Vagina (tissue), 2 donors: ENCODE data around the gene OGG1. TPM values are rescaled to one million over a fixed set of nuclear protein-coding genes. Genes with fewer than 3 reads are reported as not detected.

Source experiments
- DNase-seq, 2 donors: peaks; one replicate each; pipeline ENCODE4 v3.0.0-alpha.2; 2017; ENCODE audit errors: extremely low spot score in 2 of 2
- H3K27ac ChIP-seq: fragments of 200-600 bp; sonication (generic); one replicate; pipeline ENCODE4 v1.5.1; 2019
- H3K27me3 ChIP-seq: fragments of 200-600 bp; sonication (generic); one replicate; pipeline ENCODE4 v1.5.1; 2019
- H3K36me3 ChIP-seq, 2 donors: fragments of 200-600 bp; sonication (generic); one replicate each; pipeline ENCODE4 v1.5.1; 2017 to 2019
- H3K4me1 ChIP-seq: fragments of 200-600 bp; sonication (generic); one replicate; pipeline ENCODE4 v1.5.1; 2019
- H3K4me3 ChIP-seq, 2 donors: fragments of 200-600 bp; sonication (generic); 1 replicate in 1 of 2; 2 replicates in 1 of 2; pipeline ENCODE4 v1.5.1; 2016 to 2019
- H3K9me3 ChIP-seq: fragments of 200-600 bp; sonication (generic); one replicate; pipeline ENCODE4 v1.5.1; 2019
- POLR2A ChIP-seq, 2 donors: fragments of 450-650 bp; IDR thresholded peaks; one replicate each; pipeline ENCODE4 v1.6.1; 2017; ENCODE audit warnings: antibody characterized with exemption in 2 of 2, mild to moderate bottlenecking in 2 of 2, moderate library complexity in 2 of 2
- POLR2AphosphoS5 ChIP-seq, 2 donors: sonication (generic); formaldehyde crosslinking; IDR thresholded peaks; one replicate each; pipeline ENCODE4 v1.9.0; 2017; ENCODE audit warnings: antibody characterized with exemption in 2 of 2, mild to moderate bottlenecking in 2 of 2, low read depth in 1 of 2; ENCODE audit not compliant: insufficient read depth in 1 of 2
- intact Hi-C: fragments of 100-400 bp; cut with DNase I; formaldehyde crosslinking; loops from one replicate; pipeline ENCODE4 v1.15.1; 2023
- total RNA-seq: library from RNA; depleted of rRNA; stranded (reverse); fragments of >200 nt; gene quantifications from one replicate; pipeline ENCODE4 v1.2.3, GENCODE V29; 2016
- TF ChIP-seq, protein P1 (sequence below), 3 experiments: fragments of 450-650 bp in 2 of 3; fragments of 200-600 bp in 1 of 3; sonication (generic) in 1 of 3; IDR thresholded peaks; one replicate each; pipeline ENCODE4 v1.5.1; 2017 to 2019; ENCODE audit warnings: antibody characterized with exemption in 3 of 3, mild to moderate bottlenecking in 2 of 3, moderate library complexity in 2 of 3

Gene OGG1
- total RNA-seq, 1 donor from 2014 or later, result 51.6 TPM

DNA sequence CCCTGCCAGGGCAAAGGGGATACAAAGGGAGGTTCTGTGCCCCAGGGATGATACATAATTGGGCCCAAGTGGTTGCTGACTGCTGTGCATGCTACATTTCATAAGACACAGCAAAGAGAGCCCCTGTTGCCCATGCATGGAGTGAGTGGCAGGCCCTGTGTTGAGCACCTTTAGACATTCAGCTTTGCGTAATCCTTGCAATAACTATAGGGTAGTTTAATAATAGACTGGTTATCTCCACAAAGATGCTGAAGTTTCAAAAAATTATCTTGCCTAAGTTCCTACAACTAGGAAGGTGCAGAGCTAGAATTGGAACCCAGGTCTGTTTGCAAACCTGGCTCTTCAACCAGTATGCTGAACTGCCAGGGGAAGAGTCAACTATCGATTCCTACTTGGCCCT, 1.7 kb upstream of the OGG1 start:
- H3K27me3 ChIP-seq, result no peaks in the 10 kb centered on the region
- no peak for DNase-seq
- H3K9me3 ChIP-seq, result no peaks in the 10 kb centered on the region
- H3K4me3 ChIP-seq, result no peak overlapping the region
- peaks cover 0 to 51% of the 10 kb centered on the region in 2 donors for H3K36me3 ChIP-seq
- intact Hi-C loops, result no loop called here
- H3K4me1 ChIP-seq, result peaks cover 28% of the 10 kb centered on the region
- no peak overlapping the region for H3K27ac ChIP-seq
- TF ChIP-seq, protein P1, sequence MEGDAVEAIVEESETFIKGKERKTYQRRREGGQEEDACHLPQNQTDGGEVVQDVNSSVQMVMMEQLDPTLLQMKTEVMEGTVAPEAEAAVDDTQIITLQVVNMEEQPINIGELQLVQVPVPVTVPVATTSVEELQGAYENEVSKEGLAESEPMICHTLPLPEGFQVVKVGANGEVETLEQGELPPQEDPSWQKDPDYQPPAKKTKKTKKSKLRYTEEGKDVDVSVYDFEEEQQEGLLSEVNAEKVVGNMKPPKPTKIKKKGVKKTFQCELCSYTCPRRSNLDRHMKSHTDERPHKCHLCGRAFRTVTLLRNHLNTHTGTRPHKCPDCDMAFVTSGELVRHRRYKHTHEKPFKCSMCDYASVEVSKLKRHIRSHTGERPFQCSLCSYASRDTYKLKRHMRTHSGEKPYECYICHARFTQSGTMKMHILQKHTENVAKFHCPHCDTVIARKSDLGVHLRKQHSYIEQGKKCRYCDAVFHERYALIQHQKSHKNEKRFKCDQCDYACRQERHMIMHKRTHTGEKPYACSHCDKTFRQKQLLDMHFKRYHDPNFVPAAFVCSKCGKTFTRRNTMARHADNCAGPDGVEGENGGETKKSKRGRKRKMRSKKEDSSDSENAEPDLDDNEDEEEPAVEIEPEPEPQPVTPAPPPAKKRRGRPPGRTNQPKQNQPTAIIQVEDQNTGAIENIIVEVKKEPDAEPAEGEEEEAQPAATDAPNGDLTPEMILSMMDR (IDR thresholded peaks at IDR 0.05), result no peak
- TF ChIP-seq POLR2A (IDR thresholded peaks at IDR 0.05) (no peak), POLR2AphosphoS5 (IDR thresholded peaks at IDR 0.05; ENCODE audit: insufficient read depth in 1 of 2, low read depth in 1 of 2) (no peak)

DNA sequence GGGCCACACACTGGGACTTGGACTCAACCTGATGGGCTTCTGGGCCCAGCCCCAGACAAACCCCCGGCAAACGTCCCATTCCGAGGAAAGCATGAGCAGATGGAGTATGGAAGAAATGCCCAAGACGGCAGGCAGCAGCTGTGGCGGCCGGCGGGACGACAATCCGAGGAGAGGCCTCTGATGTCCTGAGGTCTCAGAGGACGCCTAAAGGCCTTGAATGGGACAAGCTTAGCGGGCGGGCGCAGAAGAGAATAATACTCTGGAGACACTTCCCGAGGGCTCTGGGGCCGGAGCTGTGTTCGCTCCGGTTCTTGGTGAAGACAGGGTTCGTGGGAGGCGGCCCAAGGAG, 482 bp upstream of the OGG1 start:
- Histone ChIP-seq H3K36me3 (peaks cover 0 to 39% of the 10 kb centered on the region in 2 donors), H3K27ac (peak overlapping the region; percentile 91), H3K4me1 (peaks cover 28% of the 10 kb centered on the region), H3K27me3 (no peaks in the 10 kb centered on the region), H3K4me3 (peak overlapping the region; percentile 55 to 59), H3K9me3 (no peaks in the 10 kb centered on the region)
- intact Hi-C loops, result no loop called here
- TF ChIP-seq POLR2AphosphoS5 (IDR thresholded peaks at IDR 0.05; ENCODE audit: insufficient read depth in 1 of 2, low read depth in 1 of 2) (no peak), POLR2A (IDR thresholded peaks at IDR 0.05) (no peak)
- TF ChIP-seq, protein P1 (IDR thresholded peaks at IDR 0.05), result no peak
- no peak for DNase-seq

DNA sequence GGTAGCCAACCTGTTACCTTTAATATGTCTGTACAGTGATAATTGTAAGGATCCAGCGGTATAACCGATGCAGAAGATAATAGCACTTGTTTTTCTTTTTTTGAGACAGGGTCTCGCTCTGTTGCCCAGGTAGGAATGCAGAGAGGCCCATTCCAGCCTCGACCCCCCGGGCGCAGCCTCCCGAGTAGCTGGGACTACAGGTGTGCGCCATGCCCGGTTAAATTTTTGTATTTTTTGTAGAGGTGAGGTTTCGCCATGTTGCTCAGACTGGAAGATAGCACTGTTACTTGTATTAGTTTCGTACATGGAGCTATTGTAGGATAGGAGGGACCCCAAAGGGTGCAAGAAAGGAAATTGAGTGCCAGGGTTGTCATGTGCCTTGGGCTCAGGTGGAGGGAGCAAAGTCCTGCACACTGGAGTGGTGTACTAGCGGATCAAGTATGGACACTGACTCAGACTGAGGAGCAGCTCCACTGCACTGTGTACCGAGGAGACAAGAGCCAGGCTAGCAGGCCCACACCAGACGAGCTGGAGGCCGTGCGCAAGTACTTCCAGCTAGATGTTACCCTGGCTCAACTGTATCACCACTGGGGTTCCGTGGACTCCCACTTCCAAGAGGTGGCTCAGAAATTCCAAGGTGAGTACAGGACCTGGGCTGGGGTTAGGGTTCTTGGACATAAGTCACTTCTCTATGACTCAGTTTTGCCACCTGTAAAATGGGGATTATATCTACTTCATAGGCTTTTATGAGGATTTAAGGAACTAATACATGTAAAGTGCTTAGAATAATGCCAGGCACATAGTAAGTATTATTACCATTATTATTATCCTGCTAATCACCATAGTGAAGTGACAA, 1.0 kb downstream of the OGG1 start:
- TF ChIP-seq POLR2AphosphoS5 (IDR thresholded peaks at IDR 0.05; ENCODE audit: insufficient read depth in 1 of 2, low read depth in 1 of 2) (no peak), POLR2A (IDR thresholded peaks at IDR 0.05) (no peak)
- TF ChIP-seq, protein P1 (IDR thresholded peaks at IDR 0.05), result no peak
- H3K4me3 ChIP-seq, result peak overlapping the region; percentile 55 to 59
- no peaks in the 10 kb centered on the region for H3K9me3 ChIP-seq
- peaks cover 38% of the 10 kb centered on the region for H3K4me1 ChIP-seq
- H3K36me3 ChIP-seq, result peaks cover 0 to 28% of the 10 kb centered on the region in 2 donors
- no peak for DNase-seq
- H3K27me3 ChIP-seq, result no peaks in the 10 kb centered on the region
- peak overlapping the region; percentile 91 for H3K27ac ChIP-seq
- intact Hi-C loops, result no loop called here

DNA sequence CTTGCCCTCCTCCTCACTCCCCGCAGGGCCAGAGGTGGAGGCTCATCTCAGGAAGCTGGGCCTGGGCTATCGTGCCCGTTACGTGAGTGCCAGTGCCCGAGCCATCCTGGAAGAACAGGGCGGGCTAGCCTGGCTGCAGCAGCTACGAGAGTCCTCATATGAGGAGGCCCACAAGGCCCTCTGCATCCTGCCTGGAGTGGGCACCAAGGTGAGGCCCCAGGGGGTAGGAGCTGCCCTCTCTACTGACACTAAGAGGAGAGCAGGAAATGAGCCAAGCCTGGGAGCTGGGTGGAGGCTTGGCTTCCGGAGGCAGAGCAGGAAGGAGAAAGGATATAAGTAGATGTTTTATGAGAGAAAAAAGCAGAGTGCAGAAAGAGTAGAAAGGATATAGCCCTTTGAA, 4.9 kb downstream of the OGG1 start:
- Histone ChIP-seq H3K36me3 (peaks cover 0 to 45% of the 10 kb centered on the region in 2 donors), H3K4me1 (peaks cover 29% of the 10 kb centered on the region)
- intact Hi-C loops, result no loop called here

More for the DNA sequence above, 4.9 kb downstream of the OGG1 start:
- H3K9me3 ChIP-seq, result no peaks in the 10 kb centered on the region
- no peaks in the 10 kb centered on the region for H3K27me3 ChIP-seq
- no peak for DNase-seq
- H3K4me3 ChIP-seq, result no peak overlapping the region
- no peak overlapping the region for H3K27ac ChIP-seq
- TF ChIP-seq, protein P1 (IDR thresholded peaks at IDR 0.05), result no peak
- TF ChIP-seq POLR2AphosphoS5 (IDR thresholded peaks at IDR 0.05; ENCODE audit: insufficient read depth in 1 of 2, low read depth in 1 of 2), result no peak
- TF ChIP-seq POLR2A (IDR thresholded peaks at IDR 0.05), result no peak
